SJSA1 (cell line): ENCODE data around the gene FBXL7. TPM values are rescaled to one million over a fixed set of nuclear protein-coding genes. Genes with fewer than 3 reads are reported as not detected.

Source experiments
- DNase-seq, 2 experiments: peaks; one replicate each; pipeline ENCODE4 v3.0.0-alpha.2; 2015 to 2020; ENCODE audit warnings: low spot score in 2 of 2, low read depth in 1 of 2
- H3K27ac ChIP-seq: fragments of 250-450 bp; sonication (Bioruptor Pico); 2 replicates; pipeline ENCODE4 v1.5.1; 2020; ENCODE audit warnings: mild to moderate bottlenecking, moderate library complexity
- H3K27me3 ChIP-seq: fragments of 250-450 bp; sonication (Bioruptor Pico); replicated peaks from 2 replicates; pipeline ENCODE4 v1.5.1; 2020; ENCODE audit warnings: mild to moderate bottlenecking, moderate library complexity
- H3K36me3 ChIP-seq: fragments of 250-450 bp; sonication (Bioruptor Pico); 2 replicates; pipeline ENCODE4 v1.5.1; 2020; ENCODE audit warnings: mild to moderate bottlenecking
- H3K4me1 ChIP-seq: fragments of 250-450 bp; sonication (Bioruptor Pico); replicated peaks from 2 replicates; pipeline ENCODE4 v1.6.1; 2021; ENCODE audit warnings: mild to moderate bottlenecking
- H3K4me3 ChIP-seq: fragments of 250-450 bp; sonication (Bioruptor Pico); 2 replicates; pipeline ENCODE4 v1.5.1; 2020; ENCODE audit warnings: mild to moderate bottlenecking
- H3K9me3 ChIP-seq: fragments of 250-450 bp; sonication (Bioruptor Pico); replicated peaks from 2 replicates; pipeline ENCODE4 v1.5.1; 2020; ENCODE audit warnings: mild to moderate bottlenecking
- total RNA-seq: library from RNA; depleted of rRNA; stranded (reverse); fragments of >200 nt; shearing (Covaris generic); gene quantifications from 2 replicates; pipeline ENCODE4 v1.2.3, GENCODE V29; 2014; rRNA removed

The FBXL7 gene
- total RNA-seq, result 10.4 and 14.6 TPM in 2 replicates

DNA sequence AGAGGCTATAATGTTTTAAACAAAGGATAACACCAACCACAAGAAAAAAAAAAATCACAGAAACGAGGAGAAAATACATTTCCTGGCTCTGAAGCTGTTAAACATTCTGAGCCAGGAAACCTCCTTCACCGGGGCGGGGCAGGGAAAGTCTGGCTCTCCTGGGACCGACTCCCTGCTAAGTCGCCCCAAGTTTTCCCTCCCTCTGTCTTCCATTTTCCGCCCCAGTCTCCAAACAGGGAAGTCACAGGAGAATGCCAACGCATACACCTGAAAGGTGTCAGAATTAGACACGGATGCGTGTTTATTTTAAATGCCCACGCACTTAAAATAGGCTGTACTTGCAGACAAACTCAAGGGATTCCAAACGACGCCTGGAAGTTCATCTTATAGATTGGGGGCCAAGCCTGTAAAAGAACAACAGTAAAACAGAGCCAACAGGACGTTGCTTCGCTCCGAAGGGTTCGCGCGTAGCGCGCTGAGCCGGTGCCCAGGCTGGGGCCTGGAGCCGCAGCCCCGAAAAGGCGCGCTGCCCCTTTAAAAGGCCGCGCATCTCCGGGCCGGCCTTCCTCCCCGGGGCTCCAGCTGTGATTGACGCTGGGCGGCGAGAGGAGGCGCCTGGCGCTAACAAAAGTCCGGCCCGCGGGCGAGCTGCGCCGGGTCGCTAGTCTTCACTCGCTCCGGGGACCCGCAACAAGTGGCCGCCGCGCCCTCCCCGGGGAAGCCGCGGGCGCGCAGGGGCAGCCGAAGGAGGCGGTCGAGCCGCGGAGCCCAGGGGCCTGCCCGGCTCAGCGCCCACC, at the start of gene FBXL7:
TSS of gene FBXL7 (plus strand) at position 653 of the 797 bp plus-strand sequence.
- peaks cover 31% of the 10 kb centered on the region for H3K36me3 ChIP-seq

DNA sequence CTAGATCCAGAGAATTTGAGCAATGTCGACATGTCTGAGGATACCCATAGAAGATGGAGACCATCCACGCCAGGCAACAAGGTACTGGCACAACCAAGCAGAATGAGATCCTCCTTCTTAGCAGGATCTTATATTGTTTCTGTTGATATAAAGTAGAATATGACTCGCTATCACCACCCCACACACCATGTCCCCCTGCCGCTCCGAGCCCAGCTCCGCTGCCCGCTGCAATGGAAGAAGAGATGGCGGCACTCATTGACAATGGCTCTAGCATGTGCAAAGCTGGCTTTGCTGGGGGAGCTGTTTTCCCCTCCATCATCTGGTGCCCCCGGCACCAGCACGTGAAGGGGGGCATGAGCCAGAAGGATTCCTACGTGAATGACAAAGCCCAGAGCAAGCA, 49.5 kb upstream of the FBXL7 start:
- Histone ChIP-seq H3K27ac (no peak overlapping the region), H3K27me3 (no peaks in the 10 kb centered on the region), H3K9me3 (0 out of 2 replicates have a peak, but pooled peaks cover 2% of the 10 kb centered on the region), H3K36me3 (no peaks in the 10 kb centered on the region), H3K4me3 (no peak overlapping the region), H3K4me1 (peaks cover 4% of the 10 kb centered on the region)
- no peak for DNase-seq

More for the DNA sequence above, at the start of gene FBXL7:
- H3K4me1 ChIP-seq, result peaks cover 30% of the 10 kb centered on the region
- peak; percentile 85 to 86 for DNase-seq
- H3K4me3 ChIP-seq, result peak within 1 kb of the TSS; percentile 95
- H3K27me3 ChIP-seq, result no peaks in the 10 kb centered on the region
- H3K27ac ChIP-seq, result peak within 1 kb of the TSS; percentile 69
- H3K9me3 ChIP-seq, result no peaks in the 10 kb centered on the region

DNA sequence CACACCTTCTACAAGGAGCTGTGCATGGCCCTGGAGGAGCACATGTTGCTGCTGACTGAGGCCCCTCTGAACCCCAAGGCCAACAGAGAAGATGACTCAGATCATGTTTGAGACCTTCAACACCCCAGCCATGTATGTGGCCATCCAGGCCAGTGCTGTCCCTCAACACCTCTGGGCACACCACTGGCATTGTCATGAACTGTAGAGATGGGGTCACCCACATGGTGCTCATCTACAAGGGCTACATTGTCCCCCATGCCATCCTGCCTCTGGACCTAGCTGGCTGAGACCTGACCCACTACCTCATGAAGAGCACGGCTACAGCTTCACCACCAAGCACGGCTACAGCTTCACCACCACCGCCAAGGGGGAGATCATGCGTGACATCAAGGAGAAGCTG, 49.0 kb upstream of the FBXL7 start:
- no peak overlapping the region for H3K4me3 ChIP-seq
- H3K4me1 ChIP-seq, result peaks cover 4% of the 10 kb centered on the region
- no peak overlapping the region for H3K27ac ChIP-seq
- H3K36me3 ChIP-seq, result no peaks in the 10 kb centered on the region
- DNase-seq, result no peak
- H3K9me3 ChIP-seq, result 0 out of 2 replicates have a peak, but pooled peaks cover 2% of the 10 kb centered on the region
- H3K27me3 ChIP-seq, result no peaks in the 10 kb centered on the region

DNA sequence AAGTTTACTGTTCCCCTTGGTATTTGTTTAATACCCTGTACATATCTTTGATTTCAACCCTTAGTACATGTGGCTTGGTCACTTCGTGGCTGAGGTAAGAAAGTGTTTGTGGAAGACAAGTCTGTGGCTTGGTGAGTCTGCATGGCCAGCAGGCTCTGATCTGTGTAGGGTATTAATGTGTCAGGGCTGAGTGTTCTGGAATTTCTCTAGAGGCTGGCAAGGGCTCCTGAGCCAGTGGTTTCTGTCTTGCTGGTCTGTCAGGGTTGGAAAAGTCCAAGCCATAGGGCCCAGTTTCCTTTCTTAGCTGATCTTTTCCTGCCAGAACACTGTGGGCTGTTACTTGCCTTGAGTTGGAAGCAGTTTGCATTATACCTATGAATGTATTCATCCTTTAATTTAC, 48.0 kb upstream of the FBXL7 start:
- Histone ChIP-seq H3K4me3 (no peak overlapping the region), H3K4me1 (peaks cover 4% of the 10 kb centered on the region), H3K27ac (no peak overlapping the region), H3K36me3 (no peaks in the 10 kb centered on the region), H3K27me3 (no peaks in the 10 kb centered on the region), H3K9me3 (0 out of 2 replicates have a peak, but pooled peaks cover 2% of the 10 kb centered on the region)
- no peak for DNase-seq

DNA sequence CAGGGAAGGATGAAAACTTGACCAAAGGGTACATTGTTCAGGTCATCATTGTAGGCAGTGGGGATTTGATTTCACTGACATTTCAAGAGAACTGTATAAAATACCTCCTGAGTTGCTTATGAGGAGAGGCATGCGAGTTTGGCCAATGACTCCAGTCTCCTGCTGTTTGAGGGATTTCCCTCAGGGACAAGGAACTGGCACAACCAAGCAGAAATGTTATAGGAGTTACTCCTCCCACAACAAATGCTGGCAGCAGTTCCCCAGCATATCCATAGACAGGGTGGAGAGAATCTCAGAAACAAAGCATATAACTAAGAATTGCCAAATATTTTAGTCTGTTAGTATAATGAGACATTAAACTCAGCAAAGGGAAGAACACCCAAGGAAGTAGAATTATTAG, 47.2 kb upstream of the FBXL7 start:
- Histone ChIP-seq H3K9me3 (0 out of 2 replicates have a peak, but pooled peaks cover 2% of the 10 kb centered on the region), H3K27ac (no peak overlapping the region), H3K27me3 (no peaks in the 10 kb centered on the region), H3K4me1 (peaks cover 4% of the 10 kb centered on the region), H3K4me3 (no peak overlapping the region), H3K36me3 (no peaks in the 10 kb centered on the region)
- DNase-seq, result no peak

DNA sequence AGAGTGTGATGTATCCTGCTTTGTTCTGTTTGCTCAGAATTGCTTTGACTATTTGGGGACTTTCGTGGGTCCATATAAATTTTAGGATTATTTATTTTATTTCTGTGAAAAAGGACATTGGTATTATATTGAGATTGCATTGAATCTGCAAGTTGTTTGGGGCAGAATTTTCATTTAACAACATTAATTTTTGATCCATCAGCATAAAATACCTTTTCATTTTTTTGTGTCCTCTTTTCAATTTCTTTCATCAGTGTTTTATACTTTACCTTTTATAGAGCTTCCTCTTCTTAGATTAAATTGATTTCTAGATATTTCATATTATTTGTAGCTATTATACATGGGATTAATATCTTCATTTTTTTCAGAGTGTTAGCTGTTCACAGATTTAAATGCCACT, 40.8 kb upstream of the FBXL7 start:
- H3K27ac ChIP-seq, result no peak overlapping the region
- DNase-seq, result no peak
- no peaks in the 10 kb centered on the region for H3K4me1 ChIP-seq
- H3K9me3 ChIP-seq, result no peaks in the 10 kb centered on the region
- H3K4me3 ChIP-seq, result no peak overlapping the region
- H3K36me3 ChIP-seq, result no peaks in the 10 kb centered on the region
- H3K27me3 ChIP-seq, result 0 out of 2 replicates have a peak, but pooled peaks cover 6% of the 10 kb centered on the region

DNA sequence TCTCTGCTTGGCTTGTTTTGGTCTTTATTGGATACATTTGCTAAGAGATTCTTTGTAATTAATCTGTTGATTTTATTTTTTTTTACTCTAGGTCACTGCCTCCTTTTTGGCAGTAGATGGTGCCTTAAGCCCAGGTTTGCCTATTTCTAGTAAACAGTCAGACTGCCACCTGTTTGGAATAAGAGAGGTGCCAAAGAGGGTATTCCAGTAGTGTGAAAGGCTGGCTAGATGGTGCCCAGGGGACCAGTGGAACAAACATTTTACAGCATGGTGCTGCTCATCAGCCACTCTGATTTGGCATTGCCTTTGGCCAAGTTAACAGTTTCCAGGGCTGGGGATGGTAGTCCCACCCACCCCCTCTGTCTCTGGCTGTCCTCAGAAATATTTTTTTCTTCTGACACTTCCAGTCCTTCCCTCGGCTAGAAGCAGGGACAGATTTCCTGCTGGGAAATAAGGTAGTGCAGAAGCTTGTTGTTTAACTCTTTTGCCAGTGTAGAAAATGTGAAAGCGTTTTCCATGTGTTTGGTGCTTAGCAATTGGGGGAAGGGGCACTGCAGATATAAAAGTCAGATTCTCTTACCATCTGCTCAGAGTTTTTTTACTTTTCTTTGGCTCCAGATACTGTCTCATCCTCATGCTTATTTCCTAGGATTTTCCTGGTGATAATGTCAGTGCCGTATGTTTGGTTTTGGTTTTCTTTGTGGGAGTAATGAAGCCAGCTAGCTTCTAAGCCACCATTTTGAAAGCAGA, 36.6 kb upstream of the FBXL7 start:
- no peaks in the 10 kb centered on the region for H3K36me3 ChIP-seq
- H3K27ac ChIP-seq, result no peak overlapping the region
- H3K4me1 ChIP-seq, result no peaks in the 10 kb centered on the region
- peaks cover 10% of the 10 kb centered on the region; the same call in 1 of the 2 replicates for H3K27me3 ChIP-seq
- peak in 1 of 2 experiments; percentile 21 for DNase-seq
- no peaks in the 10 kb centered on the region for H3K9me3 ChIP-seq
- no peak overlapping the region for H3K4me3 ChIP-seq

DNA sequence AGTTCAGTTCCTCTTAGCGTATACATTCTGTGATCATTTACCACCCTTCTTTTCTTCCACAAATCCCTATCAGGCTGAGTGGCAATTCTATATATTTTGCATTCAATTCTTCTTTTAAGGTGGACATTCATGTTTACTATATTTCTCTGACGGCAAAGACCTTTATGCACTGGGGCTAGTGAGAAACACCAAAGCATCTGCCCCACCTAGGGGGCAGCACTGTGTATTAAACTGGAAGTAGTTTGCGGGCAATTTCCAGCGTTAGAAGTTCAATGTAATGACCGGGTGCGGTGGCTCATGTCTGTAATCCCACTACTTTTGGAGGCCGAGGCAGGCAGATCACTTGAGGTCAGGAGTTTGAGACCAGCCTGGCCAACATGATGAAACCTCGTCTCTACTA, 27.9 kb upstream of the FBXL7 start:
- H3K36me3 ChIP-seq, result no peaks in the 10 kb centered on the region
- no peak overlapping the region for H3K4me3 ChIP-seq
- no peaks in the 10 kb centered on the region; the same call in none of the 2 replicates for H3K9me3 ChIP-seq
- H3K27ac ChIP-seq, result no peak overlapping the region
- no peaks in the 10 kb centered on the region for H3K4me1 ChIP-seq
- H3K27me3 ChIP-seq, result peaks cover 12% of the 10 kb centered on the region; the same call in 1 of the 2 replicates
- DNase-seq, result no peak

DNA sequence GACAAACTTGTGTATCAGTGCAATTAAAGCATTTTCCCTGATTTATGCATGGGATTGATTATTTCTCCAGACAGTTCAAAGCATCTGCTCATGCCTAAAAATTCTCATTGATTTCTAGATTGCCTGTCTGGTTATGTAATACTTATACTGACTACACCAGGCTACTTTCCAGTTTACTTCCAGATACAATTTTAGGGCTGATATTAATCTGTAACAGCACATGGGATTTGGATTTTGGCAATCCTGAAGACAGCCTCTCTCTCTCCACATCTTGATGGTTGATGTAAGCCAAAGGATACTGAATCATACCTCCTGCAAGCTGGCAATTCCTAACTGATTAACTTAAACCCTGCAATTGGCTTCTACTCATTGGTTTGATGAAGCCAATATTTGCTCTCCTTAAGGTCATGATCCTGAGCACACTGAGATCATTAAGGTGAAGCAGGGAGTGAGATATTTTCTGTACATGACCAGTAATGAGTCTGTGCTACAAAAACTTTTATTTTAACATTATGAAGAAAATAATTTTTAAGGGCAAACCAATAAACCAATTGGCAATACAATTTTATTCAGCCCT, 25.7 kb upstream of the FBXL7 start:
- Histone ChIP-seq H3K27me3 (peaks cover 11% of the 10 kb centered on the region; the same call in 1 of the 2 replicates), H3K9me3 (no peaks in the 10 kb centered on the region; the same call in none of the 2 replicates), H3K27ac (no peak overlapping the region), H3K4me3 (no peak overlapping the region), H3K36me3 (no peaks in the 10 kb centered on the region), H3K4me1 (no peaks in the 10 kb centered on the region)
- DNase-seq, result no peak

DNA sequence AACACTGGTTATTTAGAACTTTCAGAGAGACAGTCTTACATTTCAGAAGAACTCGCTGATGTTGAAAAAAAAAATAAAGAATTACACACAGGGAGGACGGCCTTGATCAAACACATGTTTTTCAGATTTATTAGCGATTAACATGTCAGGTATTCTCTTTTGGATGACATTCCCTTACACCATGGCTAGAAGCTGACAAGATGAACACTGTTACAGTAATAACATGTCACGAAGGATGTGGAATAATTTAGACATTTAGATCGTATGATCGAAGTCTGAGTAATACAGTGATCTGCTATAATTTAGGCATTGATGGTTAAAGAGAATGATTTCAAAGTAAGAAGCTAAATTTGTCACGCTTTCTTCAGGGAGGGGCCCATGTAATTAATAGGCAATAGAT, 24.6 kb upstream of the FBXL7 start:
- DNase-seq, result no peak
- no peaks in the 10 kb centered on the region; the same call in none of the 2 replicates for H3K9me3 ChIP-seq
- H3K27ac ChIP-seq, result no peak overlapping the region
- H3K27me3 ChIP-seq, result peaks cover 11% of the 10 kb centered on the region; the same call in 1 of the 2 replicates
- no peak overlapping the region for H3K4me3 ChIP-seq
- no peaks in the 10 kb centered on the region for H3K36me3 ChIP-seq
- no peaks in the 10 kb centered on the region for H3K4me1 ChIP-seq

DNA sequence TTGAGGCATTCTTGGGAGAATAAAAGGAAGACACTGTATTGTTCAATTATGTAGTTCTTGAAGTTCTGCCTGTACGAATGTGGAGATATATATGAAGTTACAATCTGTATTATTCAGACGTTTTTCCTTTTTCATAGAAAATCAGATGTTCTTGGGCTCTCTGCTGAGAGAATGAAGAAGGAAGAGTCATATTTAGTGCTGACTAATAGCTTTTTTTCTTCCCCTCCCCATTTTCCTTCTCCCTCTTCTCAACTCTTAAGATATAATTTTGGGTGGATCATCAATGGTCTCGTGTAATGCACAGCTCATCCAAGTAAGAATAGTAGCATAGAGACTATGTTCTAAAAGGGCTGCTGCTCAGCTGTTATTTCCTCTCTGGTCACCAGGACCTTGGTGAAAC, 23.0 kb upstream of the FBXL7 start:
- Histone ChIP-seq H3K4me3 (no peak overlapping the region), H3K9me3 (no peaks in the 10 kb centered on the region; the same call in 1 of the 2 replicates), H3K27ac (no peak overlapping the region), H3K36me3 (no peaks in the 10 kb centered on the region), H3K4me1 (no peaks in the 10 kb centered on the region), H3K27me3 (peaks cover 18% of the 10 kb centered on the region; the same call in 1 of the 2 replicates)
- no peak for DNase-seq

DNA sequence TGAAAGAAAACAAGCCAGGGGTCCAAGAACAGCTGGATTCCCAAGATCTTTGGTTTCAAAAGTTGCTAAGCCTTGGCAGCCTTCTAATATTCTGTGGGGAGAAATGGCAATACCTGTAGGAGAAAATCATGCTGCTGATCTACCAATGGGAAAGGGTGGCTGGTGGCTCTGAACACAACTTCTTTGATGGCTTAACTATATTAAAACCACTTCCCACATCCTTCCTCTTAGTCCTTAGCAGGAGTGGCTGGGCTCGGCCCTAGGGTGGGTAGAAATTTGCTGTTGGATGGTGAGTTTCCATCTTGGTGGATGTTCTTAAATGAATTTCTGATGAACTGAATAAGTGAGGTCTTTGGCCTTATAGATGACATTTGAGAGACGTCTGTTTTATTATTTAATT, 19.5 kb upstream of the FBXL7 start:
- Histone ChIP-seq H3K9me3 (no peaks in the 10 kb centered on the region), H3K27me3 (peaks cover 15% of the 10 kb centered on the region; the same call in 1 of the 2 replicates), H3K27ac (no peak overlapping the region), H3K36me3 (no peaks in the 10 kb centered on the region), H3K4me3 (no peak overlapping the region), H3K4me1 (no peaks in the 10 kb centered on the region)
- no peak for DNase-seq

DNA sequence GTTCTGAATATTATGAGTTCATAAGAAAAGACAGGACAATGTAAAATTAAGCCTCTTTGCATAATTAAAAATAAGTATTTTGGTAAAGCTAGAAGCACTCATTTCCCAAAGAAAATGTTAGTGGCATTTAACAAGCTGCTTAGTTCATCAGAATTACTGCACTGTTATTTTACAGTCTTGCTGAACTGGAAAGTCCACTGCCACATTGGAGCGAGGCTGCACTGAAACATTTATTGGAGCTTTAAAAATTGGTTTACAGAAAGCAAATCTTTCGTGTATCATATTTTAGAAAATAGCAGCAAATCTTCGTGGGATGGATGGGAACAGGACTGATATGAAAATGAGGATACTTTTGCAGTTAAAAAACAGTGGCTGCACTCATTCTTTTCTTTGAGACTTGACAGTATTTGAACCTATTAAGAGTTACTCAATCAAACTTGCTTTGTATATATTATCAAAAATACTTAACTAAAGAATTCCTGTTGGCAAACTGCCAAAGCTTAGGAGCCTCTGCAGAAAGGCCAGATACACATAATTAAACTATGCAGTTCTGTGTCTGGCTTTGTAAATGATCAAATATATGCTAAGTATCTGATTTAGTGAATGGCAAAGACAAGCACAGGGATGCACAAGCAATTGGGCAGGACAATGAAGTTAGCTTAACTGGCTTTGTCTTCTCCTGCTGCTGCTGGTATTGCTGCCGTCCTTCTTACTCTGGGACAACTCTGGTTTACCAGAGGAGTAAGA, 16.5 kb upstream of the FBXL7 start:
- Histone ChIP-seq H3K9me3 (no peaks in the 10 kb centered on the region), H3K27ac (no peak overlapping the region), H3K4me3 (no peak overlapping the region), H3K36me3 (no peaks in the 10 kb centered on the region), H3K4me1 (no peaks in the 10 kb centered on the region), H3K27me3 (peaks cover 20% of the 10 kb centered on the region; the same call in 1 of the 2 replicates)
- no peak for DNase-seq
